ENCODE data around the gene MLYCD. TPM values are rescaled to one million over a fixed set of nuclear protein-coding genes. Genes with fewer than 3 reads are reported as not detected.

MLYCD gene
- total RNA-seq, 3 donors from 2014 or later = 9.0 to 13.9 (median 12.2) TPM

DNA sequence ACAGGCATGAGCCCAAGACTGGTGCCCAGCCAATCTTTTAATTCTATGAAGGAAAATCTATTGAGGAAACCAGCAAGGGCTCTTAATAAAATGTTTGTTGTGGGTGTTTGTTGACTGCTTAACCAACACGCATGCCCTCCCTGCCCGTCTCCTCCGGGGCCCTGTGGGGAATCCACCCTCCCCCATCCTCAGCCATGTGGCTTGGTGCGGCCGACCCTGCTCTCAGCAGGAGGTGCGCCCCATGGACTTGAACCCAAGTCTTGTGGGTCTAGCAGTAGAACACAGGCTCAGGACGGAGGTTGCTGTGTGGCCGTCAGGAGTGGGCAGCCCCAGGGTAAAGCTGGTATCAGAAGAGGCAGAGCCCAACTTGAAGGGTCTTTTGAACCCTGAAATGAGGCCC, 45.1 kb upstream of the MLYCD start:
- H3K4me3 ChIP-seq = no peak overlapping the region
- intact Hi-C loops (cut with DNase I, micrococcal nuclease) = no loop called here
- no peaks in the 10 kb centered on the region for H3K9me3 ChIP-seq
- no peaks in the 10 kb centered on the region for H3K36me3 ChIP-seq (ENCODE audit: low read depth)
- no peaks in the 10 kb centered on the region for H3K4me1 ChIP-seq (ENCODE audit: low read depth)
- ATAC-seq = no peak
- TF ChIP-seq, protein P1, sequence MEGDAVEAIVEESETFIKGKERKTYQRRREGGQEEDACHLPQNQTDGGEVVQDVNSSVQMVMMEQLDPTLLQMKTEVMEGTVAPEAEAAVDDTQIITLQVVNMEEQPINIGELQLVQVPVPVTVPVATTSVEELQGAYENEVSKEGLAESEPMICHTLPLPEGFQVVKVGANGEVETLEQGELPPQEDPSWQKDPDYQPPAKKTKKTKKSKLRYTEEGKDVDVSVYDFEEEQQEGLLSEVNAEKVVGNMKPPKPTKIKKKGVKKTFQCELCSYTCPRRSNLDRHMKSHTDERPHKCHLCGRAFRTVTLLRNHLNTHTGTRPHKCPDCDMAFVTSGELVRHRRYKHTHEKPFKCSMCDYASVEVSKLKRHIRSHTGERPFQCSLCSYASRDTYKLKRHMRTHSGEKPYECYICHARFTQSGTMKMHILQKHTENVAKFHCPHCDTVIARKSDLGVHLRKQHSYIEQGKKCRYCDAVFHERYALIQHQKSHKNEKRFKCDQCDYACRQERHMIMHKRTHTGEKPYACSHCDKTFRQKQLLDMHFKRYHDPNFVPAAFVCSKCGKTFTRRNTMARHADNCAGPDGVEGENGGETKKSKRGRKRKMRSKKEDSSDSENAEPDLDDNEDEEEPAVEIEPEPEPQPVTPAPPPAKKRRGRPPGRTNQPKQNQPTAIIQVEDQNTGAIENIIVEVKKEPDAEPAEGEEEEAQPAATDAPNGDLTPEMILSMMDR (IDR thresholded peaks at IDR 0.05) = no peak
- no peak for DNase-seq

DNA sequence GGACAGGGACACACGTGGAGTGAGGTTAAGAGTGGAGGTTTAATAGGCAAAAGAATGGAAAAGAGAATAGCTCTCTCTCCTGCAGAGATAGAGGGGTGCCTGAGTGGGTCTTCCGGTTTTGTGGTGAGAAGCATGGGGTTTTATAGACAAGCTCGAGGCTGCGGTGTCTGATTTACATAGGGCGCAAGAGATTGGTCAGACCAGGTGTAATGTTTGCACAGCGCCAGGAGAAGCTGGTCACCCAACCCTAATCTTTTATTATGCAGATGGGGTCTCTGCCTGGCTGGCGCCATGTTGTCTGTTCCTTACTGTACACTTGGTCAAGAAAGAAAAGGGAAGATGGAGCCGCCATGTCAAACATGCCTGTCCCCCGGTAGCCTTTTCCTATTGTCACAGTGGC, 44.5 kb upstream of the MLYCD start:
- TF ChIP-seq, protein P1 (IDR thresholded peaks at IDR 0.05) = no peak
- DNase-seq = no peak
- intact Hi-C loops (cut with DNase I, micrococcal nuclease) = no loop called here

DNA sequence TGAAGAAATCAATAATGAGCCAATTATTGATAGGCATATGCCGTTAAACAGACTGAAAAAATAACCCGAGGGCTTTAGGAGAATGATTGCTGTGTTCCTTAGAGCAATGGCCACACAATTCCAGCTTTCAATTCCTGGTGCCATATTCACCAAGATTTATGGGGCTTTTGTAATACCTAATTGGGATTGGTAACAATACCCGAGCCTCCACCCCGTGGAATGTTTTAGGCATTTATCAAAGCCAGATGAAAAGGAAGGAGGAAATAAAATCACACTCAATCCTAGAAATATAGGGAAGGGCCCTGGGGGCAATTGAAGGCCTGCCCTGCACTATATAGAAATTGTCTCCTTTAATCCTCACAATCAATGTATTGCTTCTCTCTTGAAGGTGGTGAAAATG, 42.1 kb upstream of the MLYCD start:
- TF ChIP-seq, protein P1 (IDR thresholded peaks at IDR 0.05) = no peak
- DNase-seq = no peak
- Histone ChIP-seq H3K36me3 (ENCODE audit: low read depth) (no peaks in the 10 kb centered on the region), H3K4me3 (no peak overlapping the region), H3K9me3 (no peaks in the 10 kb centered on the region), H3K4me1 (ENCODE audit: low read depth) (no peaks in the 10 kb centered on the region)
- no peak for ATAC-seq
- intact Hi-C loops (cut with DNase I, micrococcal nuclease) = no loop called here

More for the DNA sequence above, 44.5 kb upstream of the MLYCD start:
- Histone ChIP-seq H3K9me3 (no peaks in the 10 kb centered on the region), H3K4me3 (no peak overlapping the region), H3K36me3 (ENCODE audit: low read depth) (no peaks in the 10 kb centered on the region), H3K4me1 (ENCODE audit: low read depth) (no peaks in the 10 kb centered on the region)
- ATAC-seq = no peak

DNA sequence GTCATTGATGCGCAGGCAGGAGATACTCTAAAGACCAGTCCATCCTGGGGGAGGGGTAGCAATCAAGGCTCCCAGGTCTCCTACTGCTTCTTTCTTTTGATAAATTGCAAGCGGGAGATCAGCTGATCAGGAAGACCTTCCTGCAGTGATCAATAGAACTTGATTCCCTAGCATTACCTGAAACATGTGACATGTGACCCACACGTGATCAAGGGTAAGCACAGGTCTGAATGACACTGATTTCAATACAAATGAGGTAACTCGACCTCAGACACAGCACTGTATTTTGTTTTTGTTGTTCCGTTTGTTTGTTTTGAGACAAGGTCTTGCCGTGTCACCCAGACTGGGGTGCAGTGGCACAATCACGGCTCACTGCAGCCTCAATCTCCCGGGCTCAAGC, 39.6 kb upstream of the MLYCD start:
- no peak for ATAC-seq
- H3K36me3 ChIP-seq (ENCODE audit: low read depth) = no peaks in the 10 kb centered on the region
- TF ChIP-seq, protein P1 (IDR thresholded peaks at IDR 0.05) = no peak

DNA sequence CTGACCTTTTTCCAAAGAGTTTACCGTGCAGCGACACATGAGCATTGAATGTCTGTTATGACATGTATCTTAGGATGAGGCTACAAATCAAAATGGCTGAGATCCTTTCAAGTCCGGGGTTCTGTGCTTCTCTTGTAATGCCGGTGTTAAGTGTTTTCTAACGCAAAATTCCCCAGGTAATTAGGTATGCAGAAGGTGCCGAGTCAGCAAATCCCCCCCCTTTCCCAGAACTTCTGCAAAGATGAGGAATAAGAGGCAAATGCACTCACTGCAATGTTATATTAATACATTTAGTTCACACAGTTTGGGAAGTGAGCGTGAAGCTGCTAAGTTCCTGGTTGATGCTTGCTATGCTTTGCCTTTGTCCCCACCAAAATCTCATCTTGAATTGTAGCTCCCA, 36.3 kb upstream of the MLYCD start:
- no peak overlapping the region for H3K4me3 ChIP-seq
- no peak for DNase-seq
- intact Hi-C loops (cut with DNase I, micrococcal nuclease) = no loop called here
- no peaks in the 10 kb centered on the region for H3K9me3 ChIP-seq
- TF ChIP-seq, protein P1 (IDR thresholded peaks at IDR 0.05) = no peak
- no peaks in the 10 kb centered on the region for H3K36me3 ChIP-seq (ENCODE audit: low read depth)
- no peak for ATAC-seq
- H3K4me1 ChIP-seq (ENCODE audit: low read depth) = no peaks in the 10 kb centered on the region

More for the DNA sequence above, 39.6 kb upstream of the MLYCD start:
- H3K4me3 ChIP-seq = no peak overlapping the region
- H3K4me1 ChIP-seq (ENCODE audit: low read depth) = no peaks in the 10 kb centered on the region
- H3K9me3 ChIP-seq = no peaks in the 10 kb centered on the region
- intact Hi-C loops (cut with DNase I, micrococcal nuclease) = no loop called here
- no peak for DNase-seq

DNA sequence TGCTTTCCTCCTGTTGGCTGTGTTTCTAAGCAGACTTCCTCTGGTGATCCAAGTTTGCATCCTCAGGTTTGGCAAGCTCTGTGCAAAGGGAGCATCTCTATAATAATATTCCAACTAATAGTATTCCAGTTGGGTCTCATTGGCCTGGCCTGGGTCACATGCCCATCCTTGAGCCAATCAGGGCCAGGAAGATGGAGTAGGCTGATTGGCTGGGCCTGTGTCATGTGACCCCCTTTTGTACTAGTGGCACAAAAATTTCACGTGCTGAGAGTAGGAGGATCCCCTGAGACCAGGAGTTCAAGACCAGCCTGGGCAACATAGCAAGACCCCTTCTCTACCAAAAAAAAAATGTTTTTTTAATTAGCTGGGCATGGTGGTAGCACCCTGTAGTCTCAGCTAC, 35.2 kb upstream of the MLYCD start:
- intact Hi-C loops (cut with DNase I, micrococcal nuclease) = no loop called here
- TF ChIP-seq, protein P1 (IDR thresholded peaks at IDR 0.05) = no peak
- no peaks in the 10 kb centered on the region for H3K36me3 ChIP-seq (ENCODE audit: low read depth)

More for the DNA sequence above, 35.2 kb upstream of the MLYCD start:
- no peaks in the 10 kb centered on the region for H3K4me1 ChIP-seq (ENCODE audit: low read depth)
- no peak overlapping the region for H3K4me3 ChIP-seq
- H3K9me3 ChIP-seq = no peaks in the 10 kb centered on the region
- no peak for ATAC-seq
- no peak for DNase-seq

All from mucosa of descending colon (tissue), 3 donors.